Stimulated activated naive CD8-positive, alpha-beta T cell treated with anti-CD3 and anti-CD28 coated beads, Interleukin-15, amount 100 ng/mL, for 72 hours (primary cell): ENCODE data around the gene SMARCD1.
A peak's percentile ranks its signal among the peaks of the same experiment; 100 is the strongest.

Source experiments
- ATAC-seq: fragments of 150-1000 bp; cut with Tn5 transposase; 2 replicates; pipeline ENCODE4 v1.10.0; 2021; ENCODE audit warnings: mild to moderate bottlenecking, moderate library complexity
- DNase-seq, 2 donors: peaks; one replicate each; pipeline ENCODE4 v3.0.0; 2021 to 2022
- H3K27ac Mint-ChIP-seq, 2 donors: one replicate each; pipeline ENCODE4 v1.8.0; 2022; ENCODE audit warnings: mild to moderate bottlenecking in 2 of 2, mixed read lengths in 2 of 2, moderate library complexity in 2 of 2
- H3K27me3 Mint-ChIP-seq: one replicate; pipeline ENCODE4 v1.8.0; 2022; ENCODE audit warnings: mixed read lengths
- H3K4me1 Mint-ChIP-seq: one replicate; pipeline ENCODE4 v1.8.0; 2022; ENCODE audit warnings: mild to moderate bottlenecking, mixed read lengths
- H3K4me3 Mint-ChIP-seq, 2 donors: one replicate each; pipeline ENCODE4 v1.8.0; 2022; ENCODE audit warnings: mild to moderate bottlenecking in 2 of 2, mixed read lengths in 2 of 2, moderate library complexity in 1 of 2
- H3K9me3 Mint-ChIP-seq, 2 donors: one replicate each; pipeline ENCODE4 v1.8.0; 2022; ENCODE audit warnings: mixed read lengths in 2 of 2

Gene SMARCD1

DNA sequence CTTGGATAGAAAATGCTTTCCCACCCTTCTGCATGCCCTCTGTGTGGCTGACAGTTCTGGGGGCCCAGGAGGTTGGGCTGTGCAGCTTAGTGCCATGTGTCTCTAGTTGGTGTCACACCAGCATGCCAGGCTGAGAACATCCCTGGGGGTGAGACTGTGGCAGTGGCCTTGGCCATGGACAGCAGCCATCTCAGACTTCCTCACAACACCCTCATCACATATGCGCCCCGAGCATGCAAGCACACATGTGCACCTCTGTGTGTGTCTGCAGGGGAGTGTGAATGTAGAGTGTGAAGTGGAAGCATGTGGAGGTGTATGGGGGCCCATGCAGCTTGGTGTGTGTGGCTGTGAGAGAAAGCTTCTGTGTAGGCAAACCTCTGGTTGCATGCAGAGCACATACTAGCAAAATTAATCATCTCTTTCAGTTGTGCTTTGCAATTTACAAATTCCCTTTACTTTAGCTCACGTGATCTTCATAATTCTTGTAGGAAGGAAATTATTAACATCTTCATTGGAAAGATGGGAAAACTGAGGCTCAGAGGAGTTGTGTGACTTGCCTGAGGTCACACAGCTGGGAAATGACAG, 19.3 kb upstream of the SMARCD1 start:
- Mint-ChIP-seq H3K27me3 (no peaks in the 10 kb centered on the region), H3K4me3 (no peak overlapping the region), H3K27ac (no peak overlapping the region), H3K4me1 (peaks cover 19% of the 10 kb centered on the region), H3K9me3 (no peaks in the 10 kb centered on the region)
- ATAC-seq: no peak
- no peak for DNase-seq

DNA sequence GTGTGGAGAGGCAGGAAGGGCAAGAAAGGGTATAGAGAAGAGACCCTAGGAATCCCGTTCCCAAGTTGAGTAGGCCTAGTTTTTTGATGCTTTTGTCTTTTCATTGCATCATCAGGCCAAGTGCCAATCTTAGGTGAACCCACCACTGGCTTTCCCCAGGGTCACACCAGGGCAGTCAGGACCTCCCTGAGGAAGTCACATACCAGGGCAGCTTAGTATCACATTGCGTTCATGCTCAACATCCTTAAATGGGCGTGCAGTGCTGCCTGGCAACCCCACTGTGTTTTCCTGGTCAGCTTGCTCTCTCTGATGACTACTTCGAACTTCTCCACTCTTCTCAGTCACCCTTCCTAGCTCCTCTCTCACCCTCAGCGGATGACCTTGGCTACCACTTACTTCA, 18.7 kb upstream of the SMARCD1 start:
- no peak for DNase-seq
- Mint-ChIP-seq H3K4me1 (peaks cover 13% of the 10 kb centered on the region), H3K27me3 (no peaks in the 10 kb centered on the region), H3K4me3 (no peak overlapping the region), H3K9me3 (no peaks in the 10 kb centered on the region), H3K27ac (no peak overlapping the region)
- ATAC-seq: peak; percentile 53

DNA sequence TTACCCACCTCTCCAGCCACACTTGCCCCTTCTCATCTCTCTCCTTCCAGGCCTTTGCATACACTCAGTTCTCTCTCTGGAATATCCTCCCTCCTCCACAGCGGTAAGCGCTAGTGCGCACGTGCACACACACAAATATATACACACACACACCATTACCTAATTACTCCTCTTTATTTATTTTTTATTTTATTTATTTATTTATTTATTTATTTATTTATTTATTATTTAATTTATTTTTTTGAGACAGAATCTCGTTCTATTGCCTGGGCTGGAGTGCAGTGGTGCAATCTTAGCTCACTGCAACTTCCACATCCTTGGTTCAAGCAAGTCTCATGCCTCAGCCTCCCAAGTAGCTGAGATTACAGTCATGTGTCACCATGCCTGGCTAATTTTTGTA, 16.1 kb upstream of the SMARCD1 start:
- no peak for DNase-seq
- H3K27ac Mint-ChIP-seq: no peak overlapping the region
- H3K27me3 Mint-ChIP-seq: no peaks in the 10 kb centered on the region
- H3K9me3 Mint-ChIP-seq: no peaks in the 10 kb centered on the region
- ATAC-seq: no peak
- no peak overlapping the region for H3K4me3 Mint-ChIP-seq
- H3K4me1 Mint-ChIP-seq: peaks cover 9% of the 10 kb centered on the region

DNA sequence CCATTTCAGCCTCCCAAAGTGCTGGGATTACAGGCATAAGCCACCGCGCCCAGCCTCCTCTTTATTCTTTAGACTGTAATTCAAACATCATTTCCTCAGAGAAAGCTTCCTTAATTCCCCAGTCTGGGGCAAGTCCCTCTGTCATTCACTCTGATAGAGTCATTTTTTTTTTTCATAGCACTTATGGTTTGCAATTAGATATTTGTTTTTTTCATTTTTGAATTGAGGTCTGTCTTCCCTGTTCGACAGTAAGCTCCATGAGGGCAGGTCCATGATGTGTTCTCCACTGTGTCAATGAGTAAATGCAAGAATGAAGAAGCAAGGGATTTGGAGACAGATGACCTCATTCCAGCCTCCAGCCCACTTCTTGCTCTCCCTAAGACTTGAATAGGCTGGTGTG, 15.6 kb upstream of the SMARCD1 start:
- Mint-ChIP-seq H3K9me3 (no peaks in the 10 kb centered on the region), H3K27me3 (no peaks in the 10 kb centered on the region), H3K4me1 (peaks cover 9% of the 10 kb centered on the region), H3K4me3 (no peak overlapping the region), H3K27ac (no peak overlapping the region)
- DNase-seq (no peak), ATAC-seq (no peak)

GRCh38 chr12:50070314-50071060, 14.7 kb upstream of the SMARCD1 start:
- H3K4me1 Mint-ChIP-seq: peaks cover 18% of the 10 kb centered on the region
- peak; percentile 55 for DNase-seq
- H3K9me3 Mint-ChIP-seq: no peaks in the 10 kb centered on the region
- no peaks in the 10 kb centered on the region for H3K27me3 Mint-ChIP-seq
- peak; percentile 48 for ATAC-seq
- no peak overlapping the region for H3K4me3 Mint-ChIP-seq
- no peak overlapping the region for H3K27ac Mint-ChIP-seq

- Mint-ChIP-seq H3K27me3 (no peaks in the 10 kb centered on the region), H3K4me1 (peaks cover 21% of the 10 kb centered on the region), H3K4me3 (no peak overlapping the region), H3K27ac (no peak overlapping the region), H3K9me3 (no peaks in the 10 kb centered on the region)
- DNase-seq: no peak
- ATAC-seq: no peak
Measured at GRCh38 chr12:50072198-50072907, 12.8 kb upstream of the SMARCD1 start.

DNA sequence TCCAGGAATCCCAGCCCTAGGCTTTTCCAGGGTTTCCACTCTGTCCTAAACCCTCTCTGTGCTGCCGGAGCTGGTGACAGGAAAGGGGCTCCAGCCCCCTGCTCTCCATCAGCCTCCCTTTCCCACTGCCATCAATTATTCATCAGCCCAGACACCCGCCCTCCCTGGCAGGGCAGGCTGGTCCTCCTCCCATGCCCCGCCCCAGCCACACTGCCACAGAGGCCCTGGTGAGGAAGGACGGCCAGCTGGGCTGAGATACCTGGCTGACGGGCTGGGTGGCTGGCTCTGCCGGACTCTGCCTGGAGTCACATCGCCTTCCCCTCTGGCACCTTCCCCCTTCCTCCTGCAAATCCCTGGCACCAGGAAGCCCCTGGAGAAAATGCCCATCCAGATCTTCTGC, 11.9 kb upstream of the SMARCD1 start:
- Mint-ChIP-seq H3K27me3 (no peaks in the 10 kb centered on the region), H3K27ac (no peak overlapping the region), H3K9me3 (no peaks in the 10 kb centered on the region), H3K4me3 (no peak overlapping the region), H3K4me1 (peaks cover 21% of the 10 kb centered on the region)
- DNase-seq (no peak), ATAC-seq (no peak)

GRCh38 chr12:50073712-50074111, 11.4 kb upstream of the SMARCD1 start:
- Mint-ChIP-seq H3K9me3 (no peaks in the 10 kb centered on the region), H3K27me3 (no peaks in the 10 kb centered on the region), H3K4me3 (no peak overlapping the region), H3K4me1 (peaks cover 21% of the 10 kb centered on the region), H3K27ac (no peak overlapping the region)
- ATAC-seq: no peak
- no peak for DNase-seq

GRCh38 chr12:50074936-50075807, 10.0 kb upstream of the SMARCD1 start:
- H3K27me3 Mint-ChIP-seq: no peaks in the 10 kb centered on the region
- H3K27ac Mint-ChIP-seq: peak overlapping the region in 1 of 2 donors; percentile 77
- H3K4me1 Mint-ChIP-seq: peaks cover 17% of the 10 kb centered on the region
- DNase-seq (peak; percentile 79 to 81), ATAC-seq (peak; percentile 92)
- no peaks in the 10 kb centered on the region for H3K9me3 Mint-ChIP-seq
- no peak overlapping the region for H3K4me3 Mint-ChIP-seq

- Mint-ChIP-seq H3K27ac (no peak overlapping the region), H3K27me3 (no peaks in the 10 kb centered on the region), H3K9me3 (no peaks in the 10 kb centered on the region), H3K4me1 (peaks cover 12% of the 10 kb centered on the region), H3K4me3 (no peak overlapping the region)
- no peak for DNase-seq
- no peak for ATAC-seq
Measured at GRCh38 chr12:50075808-50076170, 9.4 kb upstream of the SMARCD1 start.

DNA sequence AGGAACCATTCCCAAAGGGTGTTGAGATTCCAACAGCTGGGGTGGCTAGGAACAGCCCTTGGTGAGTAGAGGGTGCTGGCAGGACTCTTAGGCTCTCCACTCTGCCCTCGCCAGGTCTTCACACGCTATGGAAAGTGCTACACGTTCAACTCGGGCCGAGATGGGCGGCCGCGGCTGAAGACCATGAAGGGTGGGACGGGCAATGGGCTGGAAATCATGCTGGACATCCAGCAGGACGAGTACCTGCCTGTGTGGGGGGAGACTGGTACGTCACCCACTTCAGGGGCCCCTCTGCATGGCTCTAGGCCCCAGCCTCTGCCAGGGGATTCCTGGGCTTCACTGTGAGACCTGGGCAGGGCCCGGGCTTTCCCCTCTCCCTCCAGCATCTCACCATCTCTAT, 8.0 kb upstream of the SMARCD1 start:
- ATAC-seq (no peak), DNase-seq (no peak)
- no peaks in the 10 kb centered on the region for H3K27me3 Mint-ChIP-seq
- peaks cover 17% of the 10 kb centered on the region for H3K4me1 Mint-ChIP-seq
- no peaks in the 10 kb centered on the region for H3K9me3 Mint-ChIP-seq
- H3K27ac Mint-ChIP-seq: no peak overlapping the region
- no peak overlapping the region for H3K4me3 Mint-ChIP-seq

GRCh38 chr12:50078281-50078680, 6.9 kb upstream of the SMARCD1 start:
- H3K4me1 Mint-ChIP-seq: peaks cover 18% of the 10 kb centered on the region
- H3K27me3 Mint-ChIP-seq: no peaks in the 10 kb centered on the region
- ATAC-seq (no peak), DNase-seq (no peak)
- H3K4me3 Mint-ChIP-seq: no peak overlapping the region
- H3K9me3 Mint-ChIP-seq: no peaks in the 10 kb centered on the region
- no peak overlapping the region for H3K27ac Mint-ChIP-seq

DNA sequence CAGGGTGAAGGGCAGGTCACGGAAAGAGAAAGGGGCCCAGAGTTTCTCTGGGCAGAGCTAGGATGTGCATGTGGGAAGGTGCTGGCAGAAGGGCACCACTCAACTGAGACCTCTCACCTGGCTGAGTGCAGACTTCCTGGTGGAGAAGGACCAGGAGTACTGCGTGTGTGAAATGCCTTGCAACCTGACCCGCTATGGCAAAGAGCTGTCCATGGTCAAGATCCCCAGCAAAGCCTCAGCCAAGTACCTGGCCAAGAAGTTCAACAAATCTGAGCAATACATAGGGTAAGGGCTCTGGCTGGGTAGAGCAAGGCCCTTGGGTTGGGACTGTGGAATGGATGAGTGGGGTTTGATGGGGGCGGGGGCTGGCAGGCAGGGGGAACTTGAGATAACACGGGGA, 5.4 kb upstream of the SMARCD1 start:
- H3K27me3 Mint-ChIP-seq: no peaks in the 10 kb centered on the region
- H3K27ac Mint-ChIP-seq: no peak overlapping the region
- no peaks in the 10 kb centered on the region for H3K9me3 Mint-ChIP-seq
- no peak overlapping the region for H3K4me3 Mint-ChIP-seq
- H3K4me1 Mint-ChIP-seq: peaks cover 22% of the 10 kb centered on the region
- no peak for ATAC-seq
- DNase-seq: no peak

DNA sequence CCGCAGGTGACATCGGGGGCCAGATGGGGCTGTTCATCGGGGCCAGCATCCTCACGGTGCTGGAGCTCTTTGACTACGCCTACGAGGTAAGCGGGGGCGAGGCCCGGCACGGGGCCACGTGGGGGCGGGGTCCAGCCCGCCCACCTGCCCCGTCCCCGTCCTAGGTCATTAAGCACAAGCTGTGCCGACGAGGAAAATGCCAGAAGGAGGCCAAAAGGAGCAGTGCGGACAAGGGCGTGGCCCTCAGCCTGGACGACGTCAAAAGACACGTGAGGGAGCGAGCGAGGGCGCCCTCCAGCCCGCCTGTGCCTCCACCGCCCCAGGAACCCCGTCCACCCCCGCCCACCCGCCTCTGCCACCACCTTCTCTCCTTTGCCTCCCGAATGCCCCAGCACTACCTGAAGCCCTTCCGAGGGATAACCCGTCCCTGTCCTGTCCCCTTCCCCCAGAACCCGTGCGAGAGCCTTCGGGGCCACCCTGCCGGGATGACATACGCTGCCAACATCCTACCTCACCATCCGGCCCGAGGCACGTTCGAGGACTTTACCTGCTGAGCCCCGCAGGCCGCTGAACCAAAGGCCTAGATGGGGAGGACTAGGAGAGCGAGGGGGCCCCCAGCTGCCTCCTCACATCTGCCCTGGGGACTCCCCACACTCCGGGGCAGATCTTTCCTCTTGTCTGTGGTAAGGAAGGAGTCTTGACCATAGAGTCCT, 3.9 kb upstream of the SMARCD1 start:
- H3K9me3 Mint-ChIP-seq: no peaks in the 10 kb centered on the region
- no peak overlapping the region for H3K27ac Mint-ChIP-seq
- H3K27me3 Mint-ChIP-seq: no peaks in the 10 kb centered on the region
- no peak for DNase-seq
- H3K4me3 Mint-ChIP-seq: no peak overlapping the region
- peaks cover 21% of the 10 kb centered on the region for H3K4me1 Mint-ChIP-seq
- ATAC-seq: no peak

- Mint-ChIP-seq H3K9me3 (no peaks in the 10 kb centered on the region), H3K4me1 (peaks cover 35% of the 10 kb centered on the region), H3K4me3 (no peak overlapping the region), H3K27me3 (no peaks in the 10 kb centered on the region), H3K27ac (no peak overlapping the region)
- DNase-seq (no peak), ATAC-seq (no peak)
Measured at GRCh38 chr12:50082644-50083043, 2.5 kb upstream of the SMARCD1 start.
